ENCODE measurements around the gene CDH23. TPM values are rescaled to one million over a fixed set of nuclear protein-coding genes. Genes with fewer than 3 reads are reported as not detected.
A peak's percentile ranks its signal among the peaks of the same experiment; 100 is the strongest.

The CDH23 gene
- total RNA-seq, 1 donor from 2014 or later = 4.5 TPM

GRCh38 chr10:71727738-71728737, 331.3 kb downstream of the CDH23 start:
- Histone ChIP-seq H3K9me3 (replicated peaks) (no peaks in the 10 kb centered on the region), H3K4me1 (peaks cover 46% of the 10 kb centered on the region), H3K27ac (replicated peaks) (peak overlapping the region; percentile 83), H3K36me3 (no peaks in the 10 kb centered on the region), H3K27me3 (ENCODE audit: low read depth) (no peaks in the 10 kb centered on the region), H3K4me3 (peak overlapping the region; percentile 10)
- no peak for TF ChIP-seq CTCF (IDR thresholded peaks at IDR 0.05; ENCODE audit: borderline replicate concordance)
- intact Hi-C loops (cut with micrococcal nuclease) = loop anchor here (10.0 kb wide), 1 partner anchor 47 kb away; the partner anchor contains the start of gene VSIR
- peak; percentile 70 for DNase-seq

- intact Hi-C loops (cut with micrococcal nuclease) = loop anchor here (10.0 kb wide), 1 partner anchor 46 kb away; the partner anchor contains the start of gene VSIR
- no peak for TF ChIP-seq CTCF (IDR thresholded peaks at IDR 0.05; ENCODE audit: borderline replicate concordance)
- Histone ChIP-seq H3K4me1 (peaks cover 46% of the 10 kb centered on the region), H3K27me3 (ENCODE audit: low read depth) (no peaks in the 10 kb centered on the region), H3K4me3 (no peak overlapping the region), H3K27ac (replicated peaks) (peak overlapping the region; percentile 83), H3K9me3 (replicated peaks) (no peaks in the 10 kb centered on the region), H3K36me3 (no peaks in the 10 kb centered on the region)
- peak; percentile 77 for DNase-seq
Measured at GRCh38 chr10:71729161-71729636, 332.5 kb downstream of the CDH23 start.

GRCh38 chr10:71731791-71732190, 335.1 kb downstream of the CDH23 start:
- no peak for TF ChIP-seq CTCF (IDR thresholded peaks at IDR 0.05; ENCODE audit: borderline replicate concordance)
- no peak overlapping the region for H3K27ac ChIP-seq (replicated peaks)
- no peak overlapping the region for H3K4me3 ChIP-seq
- no peaks in the 10 kb centered on the region for H3K9me3 ChIP-seq (replicated peaks)
- intact Hi-C loops (cut with micrococcal nuclease) = no loop called here
- peaks cover 42% of the 10 kb centered on the region for H3K4me1 ChIP-seq
- DNase-seq = no peak
- no peaks in the 10 kb centered on the region for H3K36me3 ChIP-seq
- H3K27me3 ChIP-seq (ENCODE audit: low read depth) = no peaks in the 10 kb centered on the region

GRCh38 chr10:71734797-71735196, 338.1 kb downstream of the CDH23 start:
- intact Hi-C loops (cut with micrococcal nuclease) = no loop called here
- no peak for TF ChIP-seq CTCF (IDR thresholded peaks at IDR 0.05; ENCODE audit: borderline replicate concordance)
- H3K27me3 ChIP-seq (ENCODE audit: low read depth) = no peaks in the 10 kb centered on the region
- no peaks in the 10 kb centered on the region for H3K9me3 ChIP-seq (replicated peaks)
- no peaks in the 10 kb centered on the region for H3K36me3 ChIP-seq
- DNase-seq = no peak
- H3K27ac ChIP-seq (replicated peaks) = no peak overlapping the region
- H3K4me3 ChIP-seq = no peak overlapping the region
- peaks cover 22% of the 10 kb centered on the region for H3K4me1 ChIP-seq

GRCh38 chr10:71735709-71736569, 339.2 kb downstream of the CDH23 start:
- H3K9me3 ChIP-seq (replicated peaks) = no peaks in the 10 kb centered on the region
- no peak for DNase-seq

More at GRCh38 chr10:71735709-71736569, 339.2 kb downstream of the CDH23 start:
- TF ChIP-seq CTCF (IDR thresholded peaks at IDR 0.05; ENCODE audit: borderline replicate concordance) = no peak
- no peaks in the 10 kb centered on the region for H3K27me3 ChIP-seq (ENCODE audit: low read depth)
- H3K4me1 ChIP-seq = peaks cover 32% of the 10 kb centered on the region
- intact Hi-C loops (cut with micrococcal nuclease) = no loop called here
- no peak overlapping the region for H3K27ac ChIP-seq (replicated peaks)
- H3K4me3 ChIP-seq = no peak overlapping the region
- H3K36me3 ChIP-seq = no peaks in the 10 kb centered on the region
